Caco-2 (cell line): Measurements from ENCODE around the gene SURF4. TPM values are rescaled to one million over a fixed set of nuclear protein-coding genes. Genes with fewer than 3 reads are reported as not detected.
"Not testable (repeated sequence)": the region's sequence is repeated elsewhere in the genome, so short reads cannot be mapped to it uniquely, and the experiment has no call there.

Experiments used
- BruUV-seq: library from RNA; stranded (reverse); fragments of 400-500 nt; replicated peaks from 2 replicates; lab custom pipeline; 2021; lab: Mats Ljungman, UMichigan
- CTCF ChIA-PET: fragments of 300-600 bp; sonication (Branson Sonifier 250); formaldehyde crosslinking; loops from one replicate; lab custom pipeline; 2022; ENCODE audit warnings: antibody characterized with exemption; lab: Charles Lee
- POLR2A ChIA-PET: fragments of 300-600 bp; sonication (Branson Sonifier 250); formaldehyde crosslinking; loops from one replicate; lab custom pipeline; 2022; ENCODE audit warnings: antibody characterized with exemption; lab: Charles Lee
- DNase-seq, 2 experiments: peaks; one replicate each; pipeline versions ENCODE4 v3.0.0 to v3.0.0-alpha.2; 2020 to 2022
- H3K27me3 ChIP-seq: replicated peaks from 2 replicates; pipeline ENCODE4 v1.6.0; 2011; ENCODE audit warnings: low read length; ENCODE audit not compliant: control insufficient read depth, insufficient read depth
- H3K36me3 ChIP-seq: 2 replicates; pipeline ENCODE4 v1.5.1; 2011; ENCODE audit warnings: low read length; ENCODE audit not compliant: control insufficient read depth, insufficient read depth
- H3K4me1 ChIP-seq: fragments of 250-450 bp; sonication (Bioruptor Pico); 2 replicates; pipeline ENCODE4 v1.5.1; 2020; ENCODE audit warnings: mild to moderate bottlenecking
- H3K4me3 ChIP-seq: 2 replicates; pipeline ENCODE4 v1.5.1; 2011; ENCODE audit warnings: low read depth, mild to moderate bottlenecking, control low read depth, low read length
- H3K9me3 ChIP-seq: fragments of 250-450 bp; sonication (Bioruptor Pico); 2 replicates; pipeline ENCODE4 v1.5.1; 2020; ENCODE audit warnings: mild to moderate bottlenecking, moderate library complexity
- H3K27ac Mint-ChIP-seq: one replicate; pipeline ENCODE4 v1.8.0; 2022; ENCODE audit warnings: mixed read lengths; ENCODE audit not compliant: unreplicated experiment
- H3K27me3 Mint-ChIP-seq: one replicate; pipeline ENCODE4 v1.8.0; 2022; ENCODE audit warnings: mixed read lengths; ENCODE audit not compliant: insufficient read depth, unreplicated experiment
- H3K36me3 Mint-ChIP-seq: one replicate; pipeline ENCODE4 v1.8.0; 2022; ENCODE audit warnings: mild to moderate bottlenecking, mixed read lengths; ENCODE audit not compliant: insufficient read depth, unreplicated experiment
- H3K4me1 Mint-ChIP-seq: one replicate; pipeline ENCODE4 v1.8.0; 2022; ENCODE audit warnings: low read depth, mixed read lengths; ENCODE audit not compliant: unreplicated experiment
- H3K4me3 Mint-ChIP-seq: one replicate; pipeline ENCODE4 v1.8.0; 2022; ENCODE audit warnings: mild to moderate bottlenecking, moderate library complexity, mixed read lengths; ENCODE audit not compliant: unreplicated experiment
- H3K9me3 Mint-ChIP-seq: one replicate; pipeline ENCODE4 v1.8.0; 2022; ENCODE audit warnings: mixed read lengths; ENCODE audit not compliant: unreplicated experiment
- CTCF ChIP-seq, 2 experiments: fragments of 200-600 bp in 1 of 2; IDR thresholded peaks; 1 replicate in 1 of 2; 2 replicates in 1 of 2; pipeline versions ENCODE4 v1.5.1 to v1.8.0; 2011 to 2022; ENCODE audit warnings: antibody characterized with exemption in 1 of 2, control low read depth in 1 of 2, inconsistent platforms in 1 of 2, low read depth in 1 of 2, low read length in 1 of 2, mild to moderate bottlenecking in 1 of 2, moderate library complexity in 1 of 2; ENCODE audit not compliant: insufficient read depth in 1 of 2, severe bottlenecking in 1 of 2, unreplicated experiment in 1 of 2
- intact Hi-C: fragments of 100-400 bp; cut with micrococcal nuclease; formaldehyde crosslinking; loops from one replicate; pipeline ENCODE4 v1.10.0; 2022; ENCODE audit not compliant: unreplicated experiment
- total RNA-seq: library from RNA; stranded (reverse); gene quantifications from 2 replicates; pipeline ENCODE4 v1.2.3, GENCODE V29; 2022

Gene SURF4
- total RNA-seq, 1 experiment from 2014 or later, result 239 TPM

- Histone ChIP-seq H3K27me3 (no peaks in the 10 kb centered on the region), H3K9me3 (no peaks in the 10 kb centered on the region), H3K36me3 (no peaks in the 10 kb centered on the region; the same call in none of the 2 replicates), H3K4me1 (peaks cover 6% of the 10 kb centered on the region; the same call in 1 of the 2 replicates), H3K4me3 (no peak overlapping the region)
- no peak for DNase-seq
- H3K9me3 Mint-ChIP-seq, result no peaks in the 10 kb centered on the region
- peaks cover 55% of the 10 kb centered on the region for H3K36me3 Mint-ChIP-seq
- no peaks in the 10 kb centered on the region for H3K27me3 Mint-ChIP-seq
- ChIA-PET POLR2A (no interaction called here), CTCF (interaction anchor here (1.3 kb wide), 1 partner anchor 152 kb away, joined by 3 read pairs; no protein-coding TSS in a partner anchor)
- H3K4me1 Mint-ChIP-seq, result no peaks in the 10 kb centered on the region
- intact Hi-C loops, result no loop called here
- H3K27ac Mint-ChIP-seq, result no peak overlapping the region
- TF ChIP-seq CTCF (IDR thresholded peaks at IDR 0.05; ENCODE audit: insufficient read depth in 1 of 2, low read depth in 1 of 2, low read length in 1 of 2, severe bottlenecking in 1 of 2, unreplicated experiment in 1 of 2), result no peak
- no TSS peak for BruUV-seq
- no peak overlapping the region for H3K4me3 Mint-ChIP-seq
These were observed 35.6 kb downstream of the SURF4 start for GRCh38 chr9:133340256-133340655.

GRCh38 chr9:133339641-133340040 is 36.2 kb downstream of the SURF4 start:
- Histone ChIP-seq H3K4me1 (peaks cover 6% of the 10 kb centered on the region; the same call in 1 of the 2 replicates), H3K36me3 (no peaks in the 10 kb centered on the region; the same call in none of the 2 replicates), H3K27me3 (no peaks in the 10 kb centered on the region), H3K9me3 (no peaks in the 10 kb centered on the region), H3K4me3 (no peak overlapping the region)
- DNase-seq, result no peak
- Mint-ChIP-seq H3K27me3 (no peaks in the 10 kb centered on the region), H3K4me1 (no peaks in the 10 kb centered on the region), H3K27ac (no peak overlapping the region), H3K4me3 (no peak overlapping the region), H3K36me3 (peaks cover 58% of the 10 kb centered on the region), H3K9me3 (no peaks in the 10 kb centered on the region)
- no peak for TF ChIP-seq CTCF (IDR thresholded peaks at IDR 0.05; ENCODE audit: insufficient read depth in 1 of 2, low read depth in 1 of 2, low read length in 1 of 2, severe bottlenecking in 1 of 2, unreplicated experiment in 1 of 2)
- POLR2A ChIA-PET, result interaction anchor here (0.6 to 0.7 kb wide), 2 partner anchors 21 to 52 kb away, joined by 3 to 6 read pairs; no protein-coding TSS in a partner anchor
- intact Hi-C loops, result no loop called here
- CTCF ChIA-PET, result interaction anchor here (1.3 kb wide), 1 partner anchor 151 kb away, joined by 3 read pairs; no protein-coding TSS in a partner anchor
- no TSS peak for BruUV-seq

GRCh38 chr9:133335924-133336811 is 39.7 kb downstream of the SURF4 start, which contains the start of gene SURF6:
Gene SURF6 (minus strand): TSS chr9:133336188. CDS start chr9:133336132, 56 bp downstream.
- H3K9me3 Mint-ChIP-seq, result no peaks in the 10 kb centered on the region

GRCh38 chr9:133334888-133335287 is 41.0 kb downstream of the SURF4 start:
- intact Hi-C loops, H3K9me3 ChIP-seq, H3K4me1 ChIP-seq, H3K9me3 Mint-ChIP-seq, BruUV-seq, H3K27me3 Mint-ChIP-seq, H3K27me3 ChIP-seq, H3K4me1 Mint-ChIP-seq: not testable (repeated sequence)
- Mint-ChIP-seq H3K36me3 (peaks cover 85% of the 10 kb centered on the region), H3K4me3 (peak overlapping the region; percentile 93), H3K27ac (peak overlapping the region; percentile 95)
- ChIA-PET CTCF (interaction anchor here (0.6 to 4.4 kb wide), 2 partner anchors 148 to 418 kb away, joined by 9 to 20 read pairs; no protein-coding TSS in a partner anchor), POLR2A (interaction anchor here (1.2 kb wide), 1 partner anchor 13 kb away, joined by 4 read pairs; the partner anchor contains the start of genes MED22 and RPL7A)
- DNase-seq, result peak in 1 of 2 experiments; percentile 11
- Histone ChIP-seq H3K4me3 (peak overlapping the region; percentile 57), H3K36me3 (peaks cover 13% of the 10 kb centered on the region)

More at GRCh38 chr9:133335924-133336811, 39.7 kb downstream of the SURF4 start, which contains the start of gene SURF6:
- POLR2A ChIA-PET, result interaction anchor here (0.7 to 0.9 kb wide), 4 partner anchors 17 to 458 kb away, joined by 3 to 5 read pairs (median 4); no protein-coding TSS in a partner anchor
- Mint-ChIP-seq H3K27ac (peak within 1 kb of the TSS; percentile 95), H3K36me3 (peaks cover 89% of the 10 kb centered on the region), H3K4me1 (no peaks in the 10 kb centered on the region), H3K4me3 (peak within 1 kb of the TSS; percentile 93), H3K27me3 (no peaks in the 10 kb centered on the region)
- no peaks in the 10 kb centered on the region for H3K27me3 ChIP-seq
- CTCF ChIA-PET, result interaction anchor here (0.7 to 4.4 kb wide), 2 partner anchors 81 to 149 kb away, joined by 3 to 20 read pairs; partner anchors contain the start of gene REXO4
- no peaks in the 10 kb centered on the region for H3K9me3 ChIP-seq
- intact Hi-C loops, result no loop called here
- H3K4me3 ChIP-seq, result peak within 1 kb of the TSS; percentile 57
- peaks cover 10% of the 10 kb centered on the region for H3K36me3 ChIP-seq
- TF ChIP-seq CTCF (IDR thresholded peaks at IDR 0.05; ENCODE audit: insufficient read depth in 1 of 2, low read depth in 1 of 2, low read length in 1 of 2, severe bottlenecking in 1 of 2, unreplicated experiment in 1 of 2), result no peak
- BruUV-seq, result TSS peak; percentile 90
- peaks cover 6% of the 10 kb centered on the region; the same call in 1 of the 2 replicates for H3K4me1 ChIP-seq
- peak; percentile 92 to 95 for DNase-seq
